GM21786 (cell line): ENCODE data around the gene ARID3B.
"Not testable (repeated sequence)": the region's sequence is repeated elsewhere in the genome, so short reads cannot be mapped to it uniquely, and the experiment has no call there.

Experiments used
- ATAC-seq: cut with Tn5 transposase; IDR thresholded peaks from one replicate; pipeline ENCODE4 v1.9.1; 2021; ENCODE audit not compliant: unreplicated experiment

Gene ARID3B

GRCh38 chr15:74618841-74619596 lies 78.0 kb downstream of the ARID3B start:
- no peak for ATAC-seq

- ATAC-seq: no peak
Observed at GRCh38 chr15:74619916-74620635, 79.1 kb downstream of the ARID3B start.

- ATAC-seq: peak; percentile 46
Observed at GRCh38 chr15:74620636-74621545, 79.9 kb downstream of the ARID3B start.

- no peak for ATAC-seq
Observed at GRCh38 chr15:74621546-74621920, 80.5 kb downstream of the ARID3B start.

GRCh38 chr15:74621936-74622335 lies 80.9 kb downstream of the ARID3B start:
- ATAC-seq: no peak

GRCh38 chr15:74622758-74623157 lies 81.7 kb downstream of the ARID3B start:
- no peak for ATAC-seq

- no peak for ATAC-seq
Observed at GRCh38 chr15:74624020-74624602, 83.1 kb downstream of the ARID3B start.

- ATAC-seq: no peak
Observed at GRCh38 chr15:74625693-74626092, 84.7 kb downstream of the ARID3B start.

- ATAC-seq: no peak
Observed at GRCh38 chr15:74626336-74626735, 85.3 kb downstream of the ARID3B start.

- ATAC-seq: peak; percentile 68
Observed at GRCh38 chr15:74626752-74627692, 86.0 kb downstream of the ARID3B start.

- no peak for ATAC-seq
Observed at GRCh38 chr15:74627766-74628165, 86.7 kb downstream of the ARID3B start.

GRCh38 chr15:74628199-74628598 lies 87.2 kb downstream of the ARID3B start:
- no peak for ATAC-seq

GRCh38 chr15:74628949-74629348 lies 87.9 kb downstream of the ARID3B start:
- no peak for ATAC-seq

- not testable (repeated sequence) for ATAC-seq
Observed at GRCh38 chr15:74629696-74630095, 88.7 kb downstream of the ARID3B start.

- no peak for ATAC-seq
Observed at GRCh38 chr15:74630284-74631086, 89.5 kb downstream of the ARID3B start.

GRCh38 chr15:74631087-74631385 lies 90.0 kb downstream of the ARID3B start:
- ATAC-seq: no peak

GRCh38 chr15:74631408-74631807 lies 90.4 kb downstream of the ARID3B start:
- no peak for ATAC-seq

- ATAC-seq: no peak
Observed at GRCh38 chr15:74631935-74632560, 91.0 kb downstream of the ARID3B start.

- ATAC-seq: no peak
Observed at GRCh38 chr15:74632601-74633000, 91.6 kb downstream of the ARID3B start.
